ENCODE data around the gene FAM120A.
"Not testable (repeated sequence)": the region's sequence is repeated elsewhere in the genome, so short reads cannot be mapped to it uniquely, and the experiment has no call there.

Gene FAM120A

GRCh38 chr9:93436655-93437407 lies 14.7 kb upstream of the FAM120A start:
- Histone ChIP-seq H3K27me3 (ENCODE audit: insufficient read depth, low read depth, severe bottlenecking) (no peaks in the 10 kb centered on the region), H3K4me3 (ENCODE audit: low read depth, low read length) (no peak overlapping the region), H3K27ac (no peak overlapping the region), H3K36me3 (no peaks in the 10 kb centered on the region; the same call in 1 of the 2 replicates), H3K9me3 (ENCODE audit: severe bottlenecking) (no peaks in the 10 kb centered on the region)
- TF ChIP-seq, protein P1, sequence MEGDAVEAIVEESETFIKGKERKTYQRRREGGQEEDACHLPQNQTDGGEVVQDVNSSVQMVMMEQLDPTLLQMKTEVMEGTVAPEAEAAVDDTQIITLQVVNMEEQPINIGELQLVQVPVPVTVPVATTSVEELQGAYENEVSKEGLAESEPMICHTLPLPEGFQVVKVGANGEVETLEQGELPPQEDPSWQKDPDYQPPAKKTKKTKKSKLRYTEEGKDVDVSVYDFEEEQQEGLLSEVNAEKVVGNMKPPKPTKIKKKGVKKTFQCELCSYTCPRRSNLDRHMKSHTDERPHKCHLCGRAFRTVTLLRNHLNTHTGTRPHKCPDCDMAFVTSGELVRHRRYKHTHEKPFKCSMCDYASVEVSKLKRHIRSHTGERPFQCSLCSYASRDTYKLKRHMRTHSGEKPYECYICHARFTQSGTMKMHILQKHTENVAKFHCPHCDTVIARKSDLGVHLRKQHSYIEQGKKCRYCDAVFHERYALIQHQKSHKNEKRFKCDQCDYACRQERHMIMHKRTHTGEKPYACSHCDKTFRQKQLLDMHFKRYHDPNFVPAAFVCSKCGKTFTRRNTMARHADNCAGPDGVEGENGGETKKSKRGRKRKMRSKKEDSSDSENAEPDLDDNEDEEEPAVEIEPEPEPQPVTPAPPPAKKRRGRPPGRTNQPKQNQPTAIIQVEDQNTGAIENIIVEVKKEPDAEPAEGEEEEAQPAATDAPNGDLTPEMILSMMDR (IDR thresholded peaks at IDR 0.05; ENCODE audit: low read depth, low read length): no peak
- no peak for DNase-seq

DNA sequence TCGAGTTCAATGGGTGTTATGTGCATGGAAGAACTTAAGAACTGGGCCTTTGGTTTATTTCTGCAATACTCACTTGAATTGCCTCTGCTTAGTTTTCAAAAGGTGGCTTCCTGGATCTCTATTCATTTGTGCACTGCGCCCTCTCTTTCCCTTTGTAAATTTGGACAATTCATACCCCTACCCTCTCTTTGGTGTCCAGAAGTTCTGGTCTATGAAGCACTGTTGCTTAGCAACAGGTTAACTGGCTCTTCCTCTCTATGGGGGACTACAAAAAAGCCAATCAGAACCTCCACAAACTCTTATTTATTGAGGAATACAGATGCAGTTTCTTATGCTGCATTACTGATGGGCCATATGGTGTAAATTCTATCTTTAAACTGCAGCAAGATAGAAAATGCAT lies 13.5 kb upstream of the FAM120A start:
- no peak for DNase-seq
- TF ChIP-seq, protein P1 (IDR thresholded peaks at IDR 0.05; ENCODE audit: low read depth, low read length): no peak
- Histone ChIP-seq H3K4me3 (ENCODE audit: low read depth, low read length) (no peak overlapping the region), H3K36me3 (no peaks in the 10 kb centered on the region; the same call in 1 of the 2 replicates), H3K27ac (no peak overlapping the region), H3K27me3 (ENCODE audit: insufficient read depth, low read depth, severe bottlenecking) (no peaks in the 10 kb centered on the region), H3K9me3 (ENCODE audit: severe bottlenecking) (no peaks in the 10 kb centered on the region)

DNA sequence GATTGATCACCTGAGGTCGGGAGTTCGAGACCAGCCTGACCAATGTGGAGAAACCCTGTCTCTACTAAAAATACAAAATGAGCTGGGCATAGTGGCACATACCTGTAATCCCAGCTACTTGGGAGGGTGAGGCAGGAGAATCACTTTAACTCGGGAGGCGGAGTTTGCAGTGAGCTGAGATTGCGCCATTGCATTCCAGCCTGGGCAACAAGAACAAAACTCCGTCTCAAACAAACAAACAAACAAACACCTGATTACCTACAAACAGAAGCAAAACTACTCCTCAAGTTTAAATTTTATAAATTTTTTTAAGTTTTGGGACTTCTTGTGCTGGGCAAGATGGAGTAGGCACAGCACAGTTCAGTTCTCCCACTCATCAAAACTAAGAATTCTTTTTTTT lies 12.2 kb upstream of the FAM120A start:
- not testable (repeated sequence) for H3K4me3 ChIP-seq (ENCODE audit: low read depth, low read length); H3K27ac ChIP-seq; H3K9me3 ChIP-seq (ENCODE audit: severe bottlenecking); DNase-seq; H3K27me3 ChIP-seq (ENCODE audit: insufficient read depth, low read depth, severe bottlenecking); H3K36me3 ChIP-seq

- no peaks in the 10 kb centered on the region; the same call in none of the 2 replicates for H3K36me3 ChIP-seq
- no peaks in the 10 kb centered on the region for H3K27me3 ChIP-seq (ENCODE audit: insufficient read depth, low read depth, severe bottlenecking)
- H3K9me3 ChIP-seq (ENCODE audit: severe bottlenecking): no peaks in the 10 kb centered on the region
- TF ChIP-seq, protein P1 (IDR thresholded peaks at IDR 0.05; ENCODE audit: low read depth, low read length): no peak
- DNase-seq: no peak
- H3K4me3 ChIP-seq (ENCODE audit: low read depth, low read length): no peak overlapping the region
- H3K27ac ChIP-seq: no peak overlapping the region
These were observed 10.4 kb upstream of the FAM120A start for GRCh38 chr9:93440896-93441580.

GRCh38 chr9:93446073-93446472 lies 5.4 kb upstream of the FAM120A start:
- H3K36me3 ChIP-seq: peaks cover 38% of the 10 kb centered on the region

GRCh38 chr9:93447655-93448054 lies 3.8 kb upstream of the FAM120A start:
- Histone ChIP-seq H3K27me3 (ENCODE audit: insufficient read depth, low read depth, severe bottlenecking) (no peaks in the 10 kb centered on the region), H3K36me3 (peaks cover 46% of the 10 kb centered on the region), H3K4me3 (ENCODE audit: low read depth, low read length) (no peak overlapping the region), H3K27ac (no peak overlapping the region), H3K9me3 (ENCODE audit: severe bottlenecking) (no peaks in the 10 kb centered on the region)
- TF ChIP-seq, protein P1 (IDR thresholded peaks at IDR 0.05; ENCODE audit: low read depth, low read length): no peak
- DNase-seq: no peak

More at GRCh38 chr9:93446073-93446472, 5.4 kb upstream of the FAM120A start:
- TF ChIP-seq, protein P1 (IDR thresholded peaks at IDR 0.05; ENCODE audit: low read depth, low read length): no peak
- no peaks in the 10 kb centered on the region for H3K27me3 ChIP-seq (ENCODE audit: insufficient read depth, low read depth, severe bottlenecking)
- H3K9me3 ChIP-seq (ENCODE audit: severe bottlenecking): no peaks in the 10 kb centered on the region
- no peak for DNase-seq
- H3K4me3 ChIP-seq (ENCODE audit: low read depth, low read length): no peak overlapping the region
- H3K27ac ChIP-seq: no peak overlapping the region
